ENCODE measurements around the gene ACAA2.

DNA sequence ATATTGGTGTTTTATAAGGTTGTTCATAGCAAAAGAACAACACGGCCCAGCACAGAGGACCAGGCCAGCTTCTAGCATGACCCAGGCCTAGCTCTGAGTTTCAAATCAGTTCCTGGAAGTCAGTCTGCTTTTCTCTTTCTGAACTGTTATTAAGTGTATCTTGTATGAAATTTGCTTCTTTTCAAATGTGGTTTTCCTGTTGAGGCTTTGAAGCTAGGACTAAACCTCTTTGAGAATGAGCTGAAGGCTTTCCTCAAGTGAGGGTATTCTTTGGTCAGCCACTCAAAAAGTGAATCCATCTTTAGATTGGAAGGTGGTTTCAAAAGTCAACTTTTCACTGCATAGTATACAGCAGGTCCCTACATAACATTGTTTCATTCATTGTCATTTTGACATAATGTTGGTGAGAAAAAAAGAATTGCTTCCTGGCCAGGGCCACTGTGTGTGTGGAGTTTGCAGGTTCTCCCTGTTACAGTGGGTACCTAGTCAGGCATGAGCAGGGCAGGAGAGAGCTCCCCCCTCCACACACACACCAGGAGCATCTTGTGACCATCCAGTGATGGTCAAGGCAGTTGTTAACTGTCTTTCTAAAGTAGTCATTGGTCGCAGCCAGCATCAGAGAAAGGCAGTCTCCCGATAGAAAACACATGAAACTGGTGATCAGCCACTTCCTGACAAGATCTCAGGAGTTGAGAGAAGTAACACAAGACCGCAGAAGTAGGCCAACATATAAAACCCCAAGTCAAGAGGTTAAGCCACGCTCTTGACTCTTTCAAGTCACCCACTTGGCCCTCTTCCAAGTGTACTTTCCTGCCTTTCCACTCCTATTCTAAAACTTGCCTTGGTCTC, 6.7 kb upstream of the ACAA2 start:
- TF ChIP-seq POLR2A (IDR thresholded peaks at IDR 0.05; ENCODE audit: low read length) (no peak), KDM1A (IDR thresholded peaks at IDR 0.05; ENCODE audit: low read depth) (no peak), CHD2 (IDR thresholded peaks at IDR 0.05; ENCODE audit: low read length, partially characterized antibody) (no peak), ESRRA (IDR thresholded peaks at IDR 0.05; ENCODE audit: borderline replicate concordance, low read length) (no peak)
- TF ChIP-seq, protein P1, sequence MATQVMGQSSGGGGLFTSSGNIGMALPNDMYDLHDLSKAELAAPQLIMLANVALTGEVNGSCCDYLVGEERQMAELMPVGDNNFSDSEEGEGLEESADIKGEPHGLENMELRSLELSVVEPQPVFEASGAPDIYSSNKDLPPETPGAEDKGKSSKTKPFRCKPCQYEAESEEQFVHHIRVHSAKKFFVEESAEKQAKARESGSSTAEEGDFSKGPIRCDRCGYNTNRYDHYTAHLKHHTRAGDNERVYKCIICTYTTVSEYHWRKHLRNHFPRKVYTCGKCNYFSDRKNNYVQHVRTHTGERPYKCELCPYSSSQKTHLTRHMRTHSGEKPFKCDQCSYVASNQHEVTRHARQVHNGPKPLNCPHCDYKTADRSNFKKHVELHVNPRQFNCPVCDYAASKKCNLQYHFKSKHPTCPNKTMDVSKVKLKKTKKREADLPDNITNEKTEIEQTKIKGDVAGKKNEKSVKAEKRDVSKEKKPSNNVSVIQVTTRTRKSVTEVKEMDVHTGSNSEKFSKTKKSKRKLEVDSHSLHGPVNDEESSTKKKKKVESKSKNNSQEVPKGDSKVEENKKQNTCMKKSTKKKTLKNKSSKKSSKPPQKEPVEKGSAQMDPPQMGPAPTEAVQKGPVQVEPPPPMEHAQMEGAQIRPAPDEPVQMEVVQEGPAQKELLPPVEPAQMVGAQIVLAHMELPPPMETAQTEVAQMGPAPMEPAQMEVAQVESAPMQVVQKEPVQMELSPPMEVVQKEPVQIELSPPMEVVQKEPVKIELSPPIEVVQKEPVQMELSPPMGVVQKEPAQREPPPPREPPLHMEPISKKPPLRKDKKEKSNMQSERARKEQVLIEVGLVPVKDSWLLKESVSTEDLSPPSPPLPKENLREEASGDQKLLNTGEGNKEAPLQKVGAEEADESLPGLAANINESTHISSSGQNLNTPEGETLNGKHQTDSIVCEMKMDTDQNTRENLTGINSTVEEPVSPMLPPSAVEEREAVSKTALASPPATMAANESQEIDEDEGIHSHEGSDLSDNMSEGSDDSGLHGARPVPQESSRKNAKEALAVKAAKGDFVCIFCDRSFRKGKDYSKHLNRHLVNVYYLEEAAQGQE (IDR thresholded peaks at IDR 0.05): no peak
- TF ChIP-seq, protein P2, sequence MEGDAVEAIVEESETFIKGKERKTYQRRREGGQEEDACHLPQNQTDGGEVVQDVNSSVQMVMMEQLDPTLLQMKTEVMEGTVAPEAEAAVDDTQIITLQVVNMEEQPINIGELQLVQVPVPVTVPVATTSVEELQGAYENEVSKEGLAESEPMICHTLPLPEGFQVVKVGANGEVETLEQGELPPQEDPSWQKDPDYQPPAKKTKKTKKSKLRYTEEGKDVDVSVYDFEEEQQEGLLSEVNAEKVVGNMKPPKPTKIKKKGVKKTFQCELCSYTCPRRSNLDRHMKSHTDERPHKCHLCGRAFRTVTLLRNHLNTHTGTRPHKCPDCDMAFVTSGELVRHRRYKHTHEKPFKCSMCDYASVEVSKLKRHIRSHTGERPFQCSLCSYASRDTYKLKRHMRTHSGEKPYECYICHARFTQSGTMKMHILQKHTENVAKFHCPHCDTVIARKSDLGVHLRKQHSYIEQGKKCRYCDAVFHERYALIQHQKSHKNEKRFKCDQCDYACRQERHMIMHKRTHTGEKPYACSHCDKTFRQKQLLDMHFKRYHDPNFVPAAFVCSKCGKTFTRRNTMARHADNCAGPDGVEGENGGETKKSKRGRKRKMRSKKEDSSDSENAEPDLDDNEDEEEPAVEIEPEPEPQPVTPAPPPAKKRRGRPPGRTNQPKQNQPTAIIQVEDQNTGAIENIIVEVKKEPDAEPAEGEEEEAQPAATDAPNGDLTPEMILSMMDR (IDR thresholded peaks at IDR 0.05): no peak
- TF ChIP-seq, protein P3, sequence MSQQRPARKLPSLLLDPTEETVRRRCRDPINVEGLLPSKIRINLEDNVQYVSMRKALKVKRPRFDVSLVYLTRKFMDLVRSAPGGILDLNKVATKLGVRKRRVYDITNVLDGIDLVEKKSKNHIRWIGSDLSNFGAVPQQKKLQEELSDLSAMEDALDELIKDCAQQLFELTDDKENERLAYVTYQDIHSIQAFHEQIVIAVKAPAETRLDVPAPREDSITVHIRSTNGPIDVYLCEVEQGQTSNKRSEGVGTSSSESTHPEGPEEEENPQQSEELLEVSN (IDR thresholded peaks at IDR 0.05; ENCODE audit: borderline replicate concordance, low read depth): no peak

Data from A549 (cell line).